Melanocyte of skin (primary cell): ENCODE data around the gene MOB1B. TPM values are rescaled to one million over a fixed set of nuclear protein-coding genes. Genes with fewer than 3 reads are reported as not detected.

Source experiments
- total RNA-seq, 2 donors: library from RNA; depleted of rRNA; stranded (reverse); fragments of >200 nt; gene quantifications; 2 replicates each; pipeline ENCODE4 v1.2.3, GENCODE V29; 2012

The MOB1B gene
- total RNA-seq: 10 to 100 TPM; 13.4 to 22.0 TPM

GRCh38 chr4:70901984-70902576 lies at the start of gene MOB1B:
TSS of gene MOB1B (plus strand) at chr4:70902369. CDS start at chr4:70902537, 168 bp downstream.

GRCh38 chr4:70993181-70994068 lies 91.3 kb downstream of the MOB1B start, which contains the start of gene DCK:
TSS of gene DCK (plus strand) at chr4:70993649. CDS start at chr4:70993836, 187 bp downstream.

Other genes starting within 250 kb of the MOB1B start
- not detected for gene JCHAIN, start 235.9 kb upstream of the MOB1B start, total RNA-seq
- gene UTP3, start 213.8 kb upstream of the MOB1B start, total RNA-seq: 10 to 100 TPM; 17.6 to 20.3 TPM
- gene RUFY3, start 180.4 kb upstream of the MOB1B start, total RNA-seq: 100 to 1,000 TPM in 1 of 2 donors, 10 to 100 TPM in 1; 82.6 to 166 TPM
- 100 to 1,000 TPM; 105 to 128 TPM for gene GRSF1, start 62.5 kb upstream of the MOB1B start, total RNA-seq
- gene DCK, start 91.3 kb downstream of the MOB1B start, total RNA-seq: 10 to 100 TPM; 19.6 to 29.6 TPM